Keratinocyte (primary cell): Measurements from ENCODE around the gene ARPC1B. TPM values are rescaled to one million over a fixed set of nuclear protein-coding genes. Genes with fewer than 3 reads are reported as not detected.
"Not testable (repeated sequence)": the region's sequence is repeated elsewhere in the genome, so short reads cannot be mapped to it uniquely, and the experiment has no call there.

ENCODE experiments used
- DNase-seq: peaks from one replicate; pipeline ENCODE4 v3.0.0-alpha.2; 2011; ENCODE audit warnings: low read depth, missing footprints, low spot score
- FAIRE-seq: peaks from 2 replicates; lab custom pipeline; 2011; peaks lifted over from hg19 to GRCh38; lab: Jason Lieb, UNC
- H2AFZ ChIP-seq: 2 replicates; pipeline ENCODE4 v1.6.0; 2012; ENCODE audit warnings: low read length, control low read depth, inconsistent platforms; ENCODE audit not compliant: control insufficient read depth
- H3K27ac ChIP-seq: 2 replicates; pipeline ENCODE4 v1.5.1; 2011; ENCODE audit warnings: low read length; ENCODE audit not compliant: control insufficient read depth, insufficient read depth
- H3K27me3 ChIP-seq: 3 replicates; pipeline ENCODE4 v1.6.0; 2011; ENCODE audit warnings: low read length; ENCODE audit not compliant: control insufficient read depth, insufficient read depth; ENCODE audit errors: extremely low read depth
- H3K36me3 ChIP-seq, 2 experiments: 2 replicates in 1 of 2; 3 replicates in 1 of 2; pipeline ENCODE4 v1.5.1; 2011; ENCODE audit warnings: low read length in 2 of 2, mild to moderate bottlenecking in 1 of 2; ENCODE audit not compliant: control insufficient read depth in 2 of 2, insufficient read depth in 2 of 2; ENCODE audit errors: extremely low read depth in 1 of 2
- H3K4me1 ChIP-seq: 3 replicates; pipeline ENCODE4 v1.5.1; 2011; ENCODE audit warnings: low read length; ENCODE audit not compliant: control insufficient read depth, insufficient read depth; ENCODE audit errors: extremely low read depth
- H3K4me2 ChIP-seq: 3 replicates; pipeline ENCODE4 v1.6.0; 2011; ENCODE audit warnings: low read depth, low read length; ENCODE audit not compliant: control insufficient read depth, insufficient read depth; ENCODE audit errors: extremely low read depth
- H3K4me3 ChIP-seq, 3 experiments: fragments of 200-600 bp in 1 of 3; sonication (generic) in 1 of 3; 2 replicates in 2 of 3; 3 replicates in 1 of 3; pipeline ENCODE4 v1.5.1; 2011 to 2016; ENCODE audit warnings: low read length in 3 of 3, mild to moderate bottlenecking in 3 of 3, control low read depth in 2 of 3, inconsistent platforms in 1 of 3, low read depth in 1 of 3, mixed read lengths in 1 of 3, mixed run types in 1 of 3, moderate library complexity in 1 of 3; ENCODE audit not compliant: control insufficient read depth in 2 of 3, insufficient read depth in 2 of 3; ENCODE audit errors: extremely low read depth in 1 of 3
- H3K79me2 ChIP-seq: 2 replicates; pipeline ENCODE4 v1.6.0; 2012; ENCODE audit warnings: low read length; ENCODE audit not compliant: control insufficient read depth, insufficient read depth
- H3K9ac ChIP-seq: 3 replicates; pipeline ENCODE4 v1.6.0; 2011; ENCODE audit warnings: low read length; ENCODE audit not compliant: control insufficient read depth, insufficient read depth; ENCODE audit errors: extremely low read depth
- H3K9me1 ChIP-seq: 3 replicates; pipeline ENCODE4 v1.6.0; 2011; ENCODE audit warnings: low read length; ENCODE audit not compliant: control insufficient read depth, insufficient read depth; ENCODE audit errors: extremely low read depth
- H3K9me3 ChIP-seq: 2 replicates; pipeline ENCODE4 v1.5.1; 2012; ENCODE audit warnings: low read depth, low read length; ENCODE audit not compliant: control insufficient read depth
- H4K20me1 ChIP-seq: 3 replicates; pipeline ENCODE4 v1.6.0; 2011; ENCODE audit warnings: low read length; ENCODE audit not compliant: control insufficient read depth, insufficient read depth; ENCODE audit errors: extremely low read depth
- EZH2 ChIP-seq: IDR thresholded peaks from one replicate; pipeline ENCODE4 v1.6.1; 2012; ENCODE audit warnings: inconsistent platforms, mild to moderate bottlenecking, low read length, moderate library complexity
- dilution Hi-C: fragments of 300-500 bp; cut with MboI; formaldehyde crosslinking; loops from one replicate; pipeline ENCODE4 v1.7.0; 2020; ENCODE audit warnings: low sequenced_read_pairs; ENCODE audit not compliant: extremely low pct_ligation_motif_present
- polyA plus RNA-seq, 5 experiments: library from polyadenylated mRNA; depleted of rRNA in 3 of 5; stranded (reverse) in 3 of 5; stranded (forward) in 1 of 5; unstranded in 1 of 5; fragments of >200 nt; gene quantifications; 1 replicate in 1 of 5; 2 replicates in 3 of 5; 3 replicates in 1 of 5; pipeline versions ENCODE4 v1.2.1 to v1.2.3, GENCODE V29; 2011 to 2012; ENCODE audit warnings: missing spikeins in 2 of 5, low read depth in 1 of 5, low replicate concordance in 1 of 5
- TF ChIP-seq, protein P1 (sequence below), 3 experiments: IDR thresholded peaks in 1 of 3; conservative IDR thresholded peaks in 1 of 3; optimal IDR thresholded peaks in 1 of 3; 2 replicates in 2 of 3; 3 replicates in 1 of 3; pipeline versions ENCODE3 to v1.5.1; 2011; ENCODE audit warnings: low read length in 3 of 3, mild to moderate bottlenecking in 3 of 3, moderate library complexity in 2 of 3, control low read depth in 1 of 3, inconsistent platforms in 1 of 3; ENCODE audit not compliant: insufficient read depth in 2 of 3; ENCODE audit errors: extremely low read depth in 1 of 3

Gene ARPC1B
- polyA plus RNA-seq, 1 donor (not counting 4 experiments of a cell fraction or from before 2014, with no cell fraction given), result 383 TPM

DNA sequence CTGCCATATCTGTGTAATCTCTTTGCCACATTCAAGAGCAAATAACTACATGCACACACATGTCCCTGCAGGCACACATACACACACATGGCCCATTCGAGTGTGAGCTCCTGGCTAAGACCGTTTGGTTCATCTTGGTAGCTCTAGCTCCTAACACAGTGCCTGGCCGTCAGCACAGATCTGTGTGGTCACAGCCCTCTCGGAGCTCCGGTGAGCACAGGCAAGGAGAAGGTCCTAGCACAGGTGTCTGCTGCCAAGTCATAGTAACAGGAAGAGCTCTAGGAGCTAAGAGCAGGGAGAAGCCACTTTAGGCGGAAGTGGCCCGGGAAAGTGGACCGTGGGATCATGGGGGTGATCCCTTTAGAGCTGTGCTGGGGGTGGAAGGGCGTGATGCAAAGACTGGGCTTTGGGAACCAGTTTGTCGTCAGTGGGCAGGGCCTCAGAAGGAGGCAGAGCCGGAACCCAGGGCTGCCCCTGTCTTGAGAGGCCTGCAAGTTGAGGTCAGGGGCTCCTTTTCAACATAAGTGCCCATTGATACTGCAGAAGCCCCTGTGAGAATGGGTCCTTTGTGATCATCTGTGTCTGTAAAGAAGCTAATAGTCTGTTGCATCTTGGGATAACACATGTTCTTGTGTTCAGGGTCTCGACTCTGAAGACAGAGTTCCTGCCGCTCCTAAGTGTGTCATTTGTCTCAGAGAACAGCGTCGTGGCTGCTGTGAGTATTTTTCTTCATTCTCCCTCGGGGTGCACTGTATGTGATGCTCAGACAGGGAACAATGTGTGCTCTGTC, 16.6 kb upstream of the ARPC1B start:
- no peak for FAIRE-seq
- Histone ChIP-seq H3K4me2 (no peak overlapping the region), H2AFZ (no peak overlapping the region), H3K9me1 (no peaks in the 10 kb centered on the region), H3K4me1 (no peaks in the 10 kb centered on the region), H4K20me1 (peaks cover 6% of the 10 kb centered on the region), H3K36me3 (peaks cover 40 to 45% of the 10 kb centered on the region in 2 experiments), H3K4me3 (no peak overlapping the region), H3K27me3 (no peaks in the 10 kb centered on the region), H3K9ac (no peak overlapping the region), H3K27ac (no peak overlapping the region), H3K9me3 (no peaks in the 10 kb centered on the region), H3K79me2 (peaks cover 2% of the 10 kb centered on the region)
- dilution Hi-C loops, result no loop called here
- no peak for DNase-seq
- TF ChIP-seq EZH2, result no peak
- TF ChIP-seq, protein P1, sequence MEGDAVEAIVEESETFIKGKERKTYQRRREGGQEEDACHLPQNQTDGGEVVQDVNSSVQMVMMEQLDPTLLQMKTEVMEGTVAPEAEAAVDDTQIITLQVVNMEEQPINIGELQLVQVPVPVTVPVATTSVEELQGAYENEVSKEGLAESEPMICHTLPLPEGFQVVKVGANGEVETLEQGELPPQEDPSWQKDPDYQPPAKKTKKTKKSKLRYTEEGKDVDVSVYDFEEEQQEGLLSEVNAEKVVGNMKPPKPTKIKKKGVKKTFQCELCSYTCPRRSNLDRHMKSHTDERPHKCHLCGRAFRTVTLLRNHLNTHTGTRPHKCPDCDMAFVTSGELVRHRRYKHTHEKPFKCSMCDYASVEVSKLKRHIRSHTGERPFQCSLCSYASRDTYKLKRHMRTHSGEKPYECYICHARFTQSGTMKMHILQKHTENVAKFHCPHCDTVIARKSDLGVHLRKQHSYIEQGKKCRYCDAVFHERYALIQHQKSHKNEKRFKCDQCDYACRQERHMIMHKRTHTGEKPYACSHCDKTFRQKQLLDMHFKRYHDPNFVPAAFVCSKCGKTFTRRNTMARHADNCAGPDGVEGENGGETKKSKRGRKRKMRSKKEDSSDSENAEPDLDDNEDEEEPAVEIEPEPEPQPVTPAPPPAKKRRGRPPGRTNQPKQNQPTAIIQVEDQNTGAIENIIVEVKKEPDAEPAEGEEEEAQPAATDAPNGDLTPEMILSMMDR (optimal IDR thresholded peaks at IDR 0.05 in 1 of 3, IDR thresholded peaks at IDR 0.05 in 1 of 3, conservative IDR thresholded peaks at IDR 0.05 in 1 of 3; ENCODE audit: extremely low read depth in 1 of 3, insufficient read depth in 2 of 3, low read length in 3 of 3), result no peak

DNA sequence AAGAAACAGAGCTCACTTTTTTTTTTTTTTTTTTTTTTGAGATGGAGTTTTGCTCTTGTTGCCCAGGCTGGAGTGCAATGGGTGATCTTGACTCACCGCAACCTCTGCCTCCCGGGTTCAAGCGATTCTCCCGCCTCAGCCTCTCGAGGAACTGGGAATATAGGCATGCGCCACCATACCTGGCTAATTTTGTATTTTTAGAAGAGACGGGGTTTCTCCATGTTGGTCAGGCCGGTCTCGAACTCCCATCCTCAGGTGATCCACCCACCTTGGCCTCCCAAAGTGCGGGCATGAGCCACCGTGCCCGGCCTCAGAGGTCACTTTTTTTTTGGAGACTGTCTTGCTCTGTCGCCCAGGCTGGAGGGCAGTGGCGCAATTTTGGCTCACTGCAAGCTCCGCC, 16.0 kb upstream of the ARPC1B start:
- H3K9me3 ChIP-seq, dilution Hi-C loops, H3K9me1 ChIP-seq, H3K4me2 ChIP-seq, H3K9ac ChIP-seq, H3K4me3 ChIP-seq, FAIRE-seq, DNase-seq, H2AFZ ChIP-seq, H3K27ac ChIP-seq, H3K4me1 ChIP-seq, H4K20me1 ChIP-seq, H3K79me2 ChIP-seq, H3K27me3 ChIP-seq: not testable (repeated sequence)
- peaks cover 42 to 46% of the 10 kb centered on the region in 2 experiments for H3K36me3 ChIP-seq
